Measurements from ENCODE around the gene NKRF. TPM values are rescaled to one million over a fixed set of nuclear protein-coding genes. Genes with fewer than 3 reads are reported as not detected.

Gene NKRF
- total and polyA plus RNA-seq, 2 donors (not counting 1 experiment from before 2014, with no cell fraction given), result 7.9 to 16.2 TPM

GRCh38 chrX:119618439-119618838, 12.2 kb upstream of the NKRF start:
- H3K4me3 Mint-ChIP-seq, result peak overlapping the region; percentile 83
- WGBS (ENCODE audit: insufficient coverage), result 0% methylated on average over 3 of the region's 5 CpGs
- POLR2A ChIA-PET, result interaction anchor here (0.9 to 1.9 kb wide), 6 partner anchors 12 to 149 kb away, joined by 3 to 8 read pairs (median 4); partner anchors contain the start of genes NKRF, SEPTIN6 and UBE2A

More at GRCh38 chrX:119618439-119618838, 12.2 kb upstream of the NKRF start:
- no peak for TF ChIP-seq CTCF (IDR thresholded peaks at IDR 0.05)
- H3K4me1 Mint-ChIP-seq, result peaks cover 52% of the 10 kb centered on the region
- Histone ChIP-seq H3K9ac (ENCODE audit: low read length) (peak overlapping the region; percentile 58), H3K36me3 (replicated peaks in 1 of 2; ENCODE audit: control extremely low read depth in 1 of 2, control insufficient read depth in 1 of 2, extremely low read depth in 1 of 2, insufficient read depth in 2 of 2, low read length in 1 of 2) (peaks cover 0 to 5% of the 10 kb centered on the region in 2 experiments), H3K27ac (ENCODE audit: low read length in 2 of 2) (peak overlapping the region; percentile 68 to 69), H3K4me1 (ENCODE audit: control insufficient read depth in 2 of 2, insufficient read depth in 2 of 2, low read length in 2 of 2) (peaks cover 51 to 61% of the 10 kb centered on the region in 2 donors), H3K79me2 (ENCODE audit: control insufficient read depth, insufficient read depth, low read length) (no peaks in the 10 kb centered on the region), H2AFZ (ENCODE audit: insufficient read depth, low read depth, low read length, poor library complexity, severe bottlenecking) (no peak overlapping the region), H3K9me3 (ENCODE audit: control extremely low read depth in 1 of 3, control insufficient read depth in 2 of 3, insufficient read depth in 1 of 3, low read length in 2 of 3) (no peaks in the 10 kb centered on the region), H3K4me3 (ENCODE audit: control extremely low read depth in 1 of 5, extremely low read depth in 1 of 5, insufficient read depth in 1 of 5, low read depth in 2 of 5, low read length in 4 of 5) (peak overlapping the region; percentile 20 to 63 (median 35)), H4K20me1 (ENCODE audit: control insufficient read depth, insufficient read depth, low read length, poor library complexity, severe bottlenecking) (no peaks in the 10 kb centered on the region), H3K4me2 (replicated peaks; ENCODE audit: low read depth, low read length, poor library complexity, severe bottlenecking) (peak overlapping the region; percentile 83), H3K27me3 (replicated peaks in 1 of 4; ENCODE audit: control extremely low read depth in 1 of 4, control insufficient read depth in 3 of 4, insufficient read depth in 4 of 4, low read length in 3 of 4) (no peaks in the 10 kb centered on the region)
- peak overlapping the region; percentile 90 for H3K27ac Mint-ChIP-seq
- intact Hi-C loops (cut with micrococcal nuclease), result loop anchor here (1.0 to 5.0 kb wide), 4 partner anchors 8 to 69 kb away; partner anchors contain the start of gene NKRF
- peak; percentile 74 for ATAC-seq (ENCODE audit: low read depth)
- no peaks in the 10 kb centered on the region for H3K27me3 Mint-ChIP-seq
- H3K9me3 Mint-ChIP-seq (ENCODE audit: insufficient read depth), result no peaks in the 10 kb centered on the region
- peak; percentile 77 for DNase-seq
- CTCF ChIA-PET, result interaction anchor here (0.7 to 5.7 kb wide), 12 partner anchors 8 to 150 kb away, joined by 3 to 52 read pairs (median 4); partner anchors contain the start of genes SEPTIN6 and SLC25A5
